ENCODE results near the gene MACIR.

MACIR gene

DNA sequence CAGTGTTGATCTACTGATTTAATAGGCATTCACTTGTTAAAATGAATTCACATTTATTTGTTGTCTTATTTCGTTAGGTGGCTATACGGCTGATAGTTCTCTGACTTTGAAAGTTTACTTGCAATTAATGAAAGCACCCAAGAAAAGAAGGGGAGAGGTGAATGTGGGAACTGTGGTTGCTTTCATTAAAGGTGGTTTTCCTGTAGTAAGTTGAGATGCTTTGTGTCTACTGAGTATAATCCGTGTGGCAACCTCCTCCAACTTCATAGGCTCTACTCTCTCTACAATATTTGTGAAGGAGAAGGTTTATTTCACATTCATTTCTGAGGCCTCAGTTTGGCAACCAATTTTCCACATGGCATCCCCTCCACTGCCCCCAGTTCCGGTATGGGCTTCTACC is 12.8 kb upstream of the MACIR start:
- DNase-seq = no peak

DNA sequence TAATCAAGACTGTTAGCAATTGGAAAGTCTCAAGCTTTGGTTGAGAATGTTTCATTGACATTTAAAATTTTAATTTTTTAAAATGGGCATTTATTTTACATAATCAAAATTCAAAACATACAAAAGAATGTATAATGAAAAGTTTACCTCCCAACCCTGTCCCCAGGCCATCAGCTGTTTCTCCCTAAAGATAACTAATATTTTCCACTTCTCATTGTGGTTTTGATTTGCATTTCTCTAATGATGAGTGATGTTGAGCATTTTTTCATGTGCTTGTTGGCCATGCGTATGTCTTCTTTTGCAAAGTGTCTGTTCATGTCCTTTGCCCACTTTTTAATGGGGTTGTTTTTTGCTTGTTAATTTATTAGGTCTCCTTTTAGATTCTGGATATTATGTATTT is 11.4 kb upstream of the MACIR start:
- no peak for DNase-seq

DNA sequence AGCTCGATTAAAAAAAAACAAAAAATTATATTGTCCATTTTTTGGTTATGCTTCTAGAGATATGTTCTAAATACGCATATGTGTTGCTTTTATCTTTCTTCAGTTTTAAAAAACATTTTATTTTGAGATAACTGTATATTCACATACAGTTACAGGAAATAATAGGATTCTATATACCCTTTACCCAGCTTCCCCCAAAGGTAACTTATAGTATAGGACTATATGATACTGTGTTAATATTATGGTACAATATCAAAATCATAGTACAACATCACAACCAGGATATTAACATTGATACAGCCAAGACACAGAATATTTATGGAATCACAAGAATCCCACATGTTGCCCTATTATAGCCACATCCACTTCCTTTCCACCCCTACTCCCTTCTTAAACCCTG is 9.5 kb upstream of the MACIR start:
- no peak for DNase-seq

DNA sequence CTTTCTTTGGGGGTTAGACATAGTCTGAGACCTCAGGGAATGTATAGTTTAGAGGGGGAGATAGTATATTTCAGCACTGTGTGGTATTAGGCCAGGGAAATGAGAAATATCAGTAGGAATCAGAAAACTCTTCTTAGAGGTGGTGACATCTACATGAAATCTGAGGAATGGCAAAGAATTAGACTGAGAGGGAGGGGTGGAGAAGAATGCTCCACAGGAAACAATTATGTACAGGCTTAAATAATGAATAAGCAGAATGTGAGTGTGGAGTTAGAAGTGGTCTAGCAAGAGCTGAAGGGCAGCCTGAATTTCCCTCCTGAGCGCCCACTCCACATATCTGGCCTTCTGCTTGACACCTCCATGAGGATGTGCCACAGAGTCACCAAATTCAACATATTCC is 3.6 kb upstream of the MACIR start:
- peak; percentile 22 for DNase-seq

DNA sequence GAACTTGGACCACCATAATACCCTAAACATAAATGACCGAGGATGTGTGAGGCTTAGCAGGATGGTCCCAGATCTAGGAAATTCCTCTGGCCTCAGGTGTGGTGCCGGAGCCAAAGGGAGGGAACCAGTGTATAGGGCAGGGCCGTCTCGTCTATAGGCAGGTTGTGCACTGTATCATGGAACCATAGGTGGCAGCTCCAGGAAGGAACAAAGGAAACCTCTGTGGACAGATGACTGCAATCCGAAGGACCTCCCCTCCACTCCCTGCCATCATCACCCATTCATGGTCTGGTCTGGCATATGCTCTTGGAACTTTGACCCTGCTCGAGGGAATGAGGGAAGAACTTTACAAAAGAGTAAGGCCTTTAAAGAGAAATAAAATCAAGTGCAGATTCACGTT is 2.9 kb upstream of the MACIR start:
- DNase-seq = no peak

DNA sequence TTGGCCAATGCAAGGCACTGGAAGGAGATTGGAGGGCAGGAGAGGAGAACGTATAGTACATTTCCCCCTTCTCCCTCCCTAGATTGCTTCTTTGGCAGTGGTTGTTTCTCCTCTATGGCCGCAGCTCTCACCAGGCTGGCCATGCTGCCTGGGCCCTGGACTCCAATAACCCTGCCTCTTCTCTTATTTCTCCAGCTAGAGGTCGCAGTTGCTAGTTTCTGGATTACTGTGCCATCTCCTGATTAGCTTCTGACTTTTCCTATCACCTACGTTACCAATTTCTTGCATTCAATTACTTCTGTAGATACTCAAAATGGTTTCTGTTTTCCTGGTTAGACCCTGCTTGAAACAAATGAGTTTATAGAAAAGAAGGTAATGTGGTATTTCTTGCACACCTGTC is 2.4 kb upstream of the MACIR start:
- no peak for DNase-seq

DNA sequence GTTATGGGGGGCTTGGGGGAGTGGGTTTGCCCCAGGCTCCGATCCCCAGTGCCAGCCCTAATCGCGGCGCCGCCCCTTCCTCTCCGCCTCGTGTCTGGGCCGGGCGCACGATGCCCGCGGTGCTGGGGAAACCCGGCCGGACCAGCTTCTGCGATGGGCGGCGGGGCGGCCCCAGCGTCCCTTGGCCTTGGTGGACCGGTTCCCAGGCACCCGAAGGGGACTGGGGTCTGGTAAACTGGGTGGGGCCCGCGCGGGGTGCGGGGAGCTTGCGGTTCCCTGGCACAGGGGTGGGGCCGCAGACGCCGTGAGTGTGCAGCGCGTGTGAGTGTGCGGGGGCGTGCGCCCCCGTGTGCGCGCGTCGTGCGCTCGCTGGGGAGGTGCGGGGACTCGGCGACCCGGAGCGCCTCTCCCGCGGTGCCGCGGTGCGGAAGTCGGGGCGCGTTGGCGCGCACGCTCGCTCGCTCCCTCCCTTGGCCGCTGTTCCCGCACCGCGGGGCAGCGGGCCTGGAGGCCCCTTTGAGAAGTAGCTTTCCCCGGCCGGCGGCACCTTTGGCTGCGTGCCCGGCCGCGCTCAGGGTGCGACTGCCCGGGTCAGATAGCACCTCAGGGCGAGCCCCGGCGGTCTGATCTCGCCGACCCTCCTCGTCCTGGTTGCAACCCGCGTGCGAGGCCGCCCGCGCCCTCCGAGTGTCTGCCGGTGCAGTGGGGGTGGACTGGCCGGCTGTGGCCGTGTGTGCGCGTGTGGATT is 568 bp downstream of the MACIR start:
- DNase-seq = peak; percentile 32

DNA sequence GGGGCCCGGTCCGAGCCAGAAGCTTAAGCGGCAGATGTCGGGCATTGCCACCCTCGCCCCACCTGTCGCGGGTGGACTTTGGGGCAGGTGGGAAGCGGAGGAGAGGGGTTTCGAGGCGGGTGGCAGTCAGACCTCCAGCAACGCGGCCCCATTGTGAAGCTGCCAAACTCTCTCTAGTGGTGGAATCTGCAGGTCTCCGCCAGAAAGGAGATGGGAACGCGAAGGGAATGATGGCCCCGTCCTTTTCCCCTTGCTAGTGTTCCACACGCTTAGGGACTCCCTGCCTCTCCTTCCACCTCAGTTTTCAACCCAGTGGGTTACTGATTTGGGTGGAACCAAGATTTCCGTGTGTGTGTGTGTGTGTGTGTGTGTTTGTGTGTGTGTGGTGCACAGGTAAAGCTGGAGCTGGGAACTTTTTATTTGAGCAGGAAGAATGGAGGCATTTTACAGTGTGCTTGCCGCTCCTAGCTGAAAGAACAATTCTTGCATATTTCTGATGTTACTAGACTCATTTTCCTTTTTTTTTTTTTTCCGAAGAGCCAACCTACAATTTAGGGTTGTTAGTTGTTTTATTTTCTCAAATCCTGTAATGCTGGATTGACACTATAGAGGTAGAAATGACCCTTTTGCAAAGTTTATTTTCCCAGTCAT is 1.3 kb downstream of the MACIR start:
- peak; percentile 29 for DNase-seq

DNA sequence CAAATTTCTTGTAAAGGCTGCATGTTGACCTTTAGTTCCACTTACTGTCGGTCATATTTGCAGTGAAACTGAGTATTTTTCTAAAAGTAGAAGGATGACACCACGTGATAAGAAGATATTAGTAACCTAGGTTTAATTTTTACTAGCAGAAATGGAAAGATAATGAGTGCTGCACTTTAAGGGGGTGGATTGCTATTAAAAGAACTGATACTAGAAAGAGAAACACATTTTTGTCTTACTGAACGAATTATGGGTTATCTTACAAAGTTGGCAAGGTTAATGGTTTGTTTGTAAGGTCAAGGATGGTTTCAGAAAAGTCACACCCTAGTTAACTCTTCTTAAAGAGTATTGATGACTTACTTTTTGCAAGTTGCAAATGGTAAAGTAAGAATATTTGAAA is 2.4 kb downstream of the MACIR start:
- DNase-seq = no peak

DNA sequence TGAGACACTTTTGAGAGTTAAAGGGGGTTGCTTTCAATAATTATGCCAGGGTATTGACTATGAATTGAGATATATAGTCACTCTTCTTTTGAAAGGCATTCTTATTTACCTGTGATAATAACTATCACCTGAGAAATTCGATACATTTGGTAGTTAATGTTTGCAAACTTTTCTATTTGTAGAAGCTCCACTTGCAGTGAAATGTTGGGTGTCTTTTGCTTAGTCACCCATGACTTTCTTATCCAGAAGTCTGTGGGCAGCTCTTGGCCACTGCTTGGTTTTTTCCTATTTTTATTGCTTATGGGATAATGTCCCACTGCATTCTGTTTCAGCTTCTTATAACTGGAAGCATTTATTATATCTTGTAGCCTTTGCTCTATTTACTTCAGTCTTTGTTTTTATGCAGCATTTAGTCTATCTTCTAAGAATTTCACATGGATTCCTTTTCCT is 3.9 kb downstream of the MACIR start:
- DNase-seq = peak; percentile 12

DNA sequence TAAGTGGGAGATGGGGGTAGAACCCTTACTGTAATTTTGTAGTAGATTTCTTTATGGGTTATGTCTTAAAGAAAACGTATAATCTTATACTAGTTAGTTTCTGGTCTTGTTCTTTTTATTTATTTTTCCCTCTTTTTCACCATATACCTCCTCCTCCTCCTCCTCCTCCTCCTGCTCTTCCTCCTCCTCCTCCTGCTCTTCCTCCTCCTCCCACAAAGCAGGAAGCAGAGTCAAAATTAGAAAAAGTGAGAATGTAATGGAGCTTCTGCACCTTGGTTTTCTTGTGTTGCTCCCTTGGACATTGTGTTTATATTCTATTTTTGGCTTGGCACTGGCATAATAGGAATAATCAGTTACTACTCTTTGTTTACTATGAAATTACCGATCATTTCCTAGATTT is 4.5 kb downstream of the MACIR start:
- DNase-seq = no peak

DNA sequence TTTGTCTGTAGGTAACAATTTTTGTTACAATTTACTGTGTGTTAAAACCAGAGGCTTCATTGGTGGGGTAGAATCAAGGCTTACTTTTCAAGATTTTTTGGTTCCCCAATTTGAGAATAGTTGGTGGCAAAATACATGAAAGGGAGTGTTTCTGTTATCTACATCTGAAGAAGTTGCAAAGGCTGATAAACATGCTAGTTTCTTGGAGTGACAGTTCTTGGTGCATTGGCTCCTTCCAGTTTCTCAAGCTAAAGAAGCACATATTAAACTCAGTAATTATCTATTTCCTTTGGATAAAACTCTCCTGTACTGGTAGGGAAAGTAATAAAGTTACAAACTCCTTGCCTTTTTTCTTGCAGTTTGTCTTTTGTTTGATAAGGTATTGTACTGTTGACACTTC is 5.9 kb downstream of the MACIR start:
- no peak for DNase-seq

DNA sequence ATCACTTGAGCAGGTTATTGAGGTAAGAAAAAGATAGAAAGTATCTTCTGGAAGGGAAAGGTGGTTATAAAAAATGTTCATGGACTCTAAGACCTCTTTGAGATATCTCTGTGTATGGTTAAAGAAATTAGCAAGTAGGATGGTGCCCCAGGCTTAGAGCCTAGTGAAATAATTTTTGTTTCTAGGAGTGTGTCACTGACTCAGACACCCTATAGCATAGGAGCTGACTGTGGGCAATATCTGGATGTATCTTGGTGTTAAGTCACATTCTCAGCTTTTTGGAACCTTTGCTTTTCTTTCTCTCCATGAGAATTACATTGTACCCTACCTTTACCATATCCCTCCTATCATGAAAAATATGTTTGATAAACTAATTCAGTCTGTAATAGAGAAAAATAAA is 12.0 kb downstream of the MACIR start:
- DNase-seq = no peak

DNA sequence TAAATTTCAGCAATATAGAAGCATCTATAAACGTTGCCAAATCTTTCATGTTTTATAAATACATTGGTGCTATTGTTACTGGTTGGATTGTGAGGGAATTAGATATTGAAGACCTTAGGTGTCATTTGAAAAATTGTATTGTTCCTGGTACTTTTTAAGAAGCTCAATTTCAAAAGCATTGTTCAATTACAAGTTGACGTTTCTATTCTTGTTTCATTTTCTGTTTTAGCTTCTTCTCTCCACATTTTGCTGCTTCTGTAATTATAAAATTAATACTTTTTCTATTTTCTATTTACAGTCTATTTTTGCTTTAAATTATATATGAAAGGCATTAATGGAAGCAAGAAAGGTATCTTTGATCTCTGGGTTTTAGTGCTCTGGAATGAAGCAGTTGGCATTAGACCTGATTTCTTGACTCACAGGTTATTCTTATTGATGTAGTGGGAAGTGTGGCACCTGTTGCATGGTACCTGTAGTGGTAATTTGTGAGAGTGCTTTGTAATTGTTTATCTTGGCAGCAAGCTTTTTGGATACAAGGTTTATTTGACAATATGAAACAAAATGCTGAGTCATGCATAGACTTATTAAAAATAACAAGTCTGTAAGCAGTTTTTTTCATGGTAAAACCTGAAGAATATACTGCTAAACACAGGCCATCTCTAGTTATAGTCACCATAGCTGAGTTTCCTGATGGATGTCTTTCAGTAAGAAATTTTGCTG is 13.2 kb downstream of the MACIR start:
- no peak for DNase-seq

DNA sequence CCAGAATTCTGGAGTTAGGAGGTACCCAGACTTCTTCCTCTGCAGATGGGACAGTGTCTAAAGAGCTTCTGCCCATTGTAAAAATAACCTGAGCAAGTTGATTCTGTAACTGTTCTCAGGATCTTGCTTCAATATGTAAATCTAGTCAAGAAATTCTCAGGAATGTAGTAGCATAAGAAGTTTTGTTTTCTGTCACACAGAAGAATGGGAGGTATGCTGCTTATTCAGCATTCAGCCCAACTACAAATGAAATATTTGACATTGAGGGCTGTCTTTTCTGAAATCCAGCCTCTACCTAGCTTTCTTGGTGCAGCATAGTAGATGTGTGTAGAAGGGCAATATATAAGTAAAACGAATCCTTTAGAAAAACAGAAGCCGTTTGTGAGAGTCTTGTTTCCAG is 13.8 kb downstream of the MACIR start:
- peak; percentile 10 for DNase-seq

DNA sequence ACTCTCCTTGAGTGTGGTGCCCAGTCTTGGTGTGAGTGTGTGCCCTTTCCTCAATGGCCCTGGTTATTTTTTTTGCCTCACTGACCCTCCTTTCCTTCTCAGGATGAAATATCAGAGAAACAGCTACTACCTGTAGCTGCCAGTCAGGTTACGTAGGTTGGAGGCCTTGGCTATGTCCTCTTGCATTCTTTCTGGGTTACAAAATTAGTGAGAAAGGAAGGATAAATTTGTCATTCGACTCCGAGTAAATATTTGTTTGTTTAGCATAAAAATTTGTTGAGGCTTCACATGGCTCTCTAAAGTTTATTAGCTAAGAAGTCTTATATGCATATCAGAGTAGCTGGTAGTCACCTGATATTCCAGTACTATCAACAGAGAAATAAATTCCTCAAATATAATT is 15.4 kb downstream of the MACIR start:
- no peak for DNase-seq

DNA sequence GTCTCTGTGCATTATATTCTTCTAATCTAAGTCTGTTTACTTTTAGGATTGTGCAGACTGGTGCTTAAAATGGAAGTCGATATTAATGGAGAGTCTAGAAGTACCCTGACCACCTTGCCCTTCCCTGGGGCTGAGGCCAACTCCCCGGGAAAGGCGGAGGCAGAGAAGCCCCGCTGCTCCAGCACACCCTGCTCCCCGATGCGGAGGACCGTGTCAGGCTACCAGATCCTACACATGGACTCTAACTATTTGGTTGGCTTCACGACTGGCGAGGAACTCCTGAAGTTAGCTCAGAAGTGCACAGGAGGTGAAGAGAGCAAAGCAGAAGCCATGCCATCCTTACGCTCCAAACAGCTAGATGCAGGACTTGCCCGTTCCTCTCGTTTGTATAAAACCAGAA is 17.3 kb downstream of the MACIR start:
- no peak for DNase-seq

DNA sequence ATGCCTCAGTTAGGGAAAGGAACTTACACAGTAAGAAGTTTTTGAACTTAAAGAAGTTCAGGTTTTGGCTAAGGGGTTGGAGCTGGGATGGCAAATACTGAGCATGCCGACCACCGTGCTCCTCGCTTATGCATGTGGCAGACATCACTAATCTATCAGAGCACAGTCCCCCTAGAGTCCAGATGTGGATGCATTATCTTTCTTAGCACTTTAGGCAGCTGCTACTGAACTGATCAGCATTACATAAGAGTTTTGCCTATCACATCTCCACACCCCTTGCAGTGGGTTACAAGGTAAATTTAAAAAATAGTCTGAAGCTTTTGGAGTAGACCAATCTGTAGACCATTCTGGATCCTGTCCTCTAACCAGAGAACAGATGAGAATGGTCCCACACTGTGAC is 22.4 kb downstream of the MACIR start:
- DNase-seq = no peak

DNA sequence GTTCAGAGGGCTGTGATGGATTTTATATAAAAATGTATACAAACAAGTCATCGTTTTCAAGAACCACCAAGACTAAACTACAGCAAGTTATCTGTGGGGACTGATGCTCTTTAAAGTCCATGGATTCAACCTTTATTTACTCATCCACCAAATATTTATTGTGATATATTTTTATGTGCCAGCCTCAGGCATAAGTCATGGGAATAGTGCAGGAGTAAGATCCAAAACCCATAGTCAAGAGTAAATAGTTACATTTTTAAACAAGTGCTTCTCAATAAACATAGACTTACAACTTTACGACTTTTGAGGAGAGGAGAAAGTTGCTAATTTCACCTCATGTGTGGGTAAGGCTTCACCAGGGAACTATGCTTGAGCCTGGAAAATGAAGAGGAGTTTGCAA is 24.6 kb downstream of the MACIR start:
- no peak for DNase-seq

DNA sequence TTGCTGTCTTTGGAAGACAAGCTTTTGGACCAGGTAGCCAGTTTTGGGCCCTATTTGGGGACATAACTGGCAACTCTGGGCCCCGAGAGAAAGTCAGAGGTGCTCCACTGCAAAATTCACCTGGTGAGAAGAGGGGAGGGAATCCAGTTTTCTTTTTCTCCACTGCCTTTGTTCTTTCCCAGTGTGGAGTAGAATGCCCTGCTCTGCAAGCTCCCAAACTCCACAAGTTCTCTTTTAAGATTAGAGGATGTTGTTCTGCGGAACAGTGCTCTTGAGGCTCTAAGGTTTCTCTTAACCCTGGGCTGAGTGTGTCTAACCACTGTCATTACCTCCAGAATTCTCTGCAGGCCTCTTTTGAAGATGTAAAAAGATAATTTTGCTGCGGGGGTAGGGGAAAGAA is 25.3 kb downstream of the MACIR start:
- DNase-seq = no peak

DNA sequence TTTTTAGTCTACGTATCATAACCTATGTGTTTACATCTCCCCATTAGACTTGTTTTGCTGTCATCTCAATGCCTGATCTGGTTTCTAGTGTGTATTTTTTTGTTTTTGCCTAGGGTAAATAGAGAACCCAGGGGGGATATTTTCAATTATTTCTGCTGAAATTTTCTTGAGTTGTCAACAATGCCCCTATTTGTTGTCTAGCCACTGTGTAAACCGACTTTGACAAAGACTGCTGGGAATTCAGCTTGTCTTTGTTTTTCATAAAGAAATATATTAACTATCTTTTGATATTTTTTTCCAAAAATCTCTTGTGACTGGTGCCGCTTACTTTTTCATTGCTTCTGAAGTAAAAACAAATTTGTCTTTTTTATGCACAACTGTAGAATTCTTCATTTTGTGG is 28.1 kb downstream of the MACIR start:
- DNase-seq = no peak

DNA sequence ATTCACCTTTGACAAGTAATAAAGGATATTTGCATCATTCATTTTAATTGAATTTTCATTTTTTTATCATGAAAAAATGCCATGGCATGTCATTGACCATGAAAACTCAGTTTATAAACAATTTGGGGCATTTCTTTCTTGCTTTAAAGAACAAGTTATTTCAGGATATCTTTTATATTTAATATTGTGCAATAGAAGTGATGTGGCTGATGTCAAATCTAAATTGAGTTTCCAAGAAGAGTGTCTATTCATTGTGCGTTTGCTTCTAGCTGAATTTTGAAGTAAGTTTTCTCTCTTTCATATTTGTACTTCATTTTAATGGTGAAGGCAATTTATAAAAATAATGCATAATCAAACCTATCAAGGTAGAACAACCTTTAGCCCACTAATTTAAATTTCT is 30.5 kb downstream of the MACIR start:
- no peak for DNase-seq

DNA sequence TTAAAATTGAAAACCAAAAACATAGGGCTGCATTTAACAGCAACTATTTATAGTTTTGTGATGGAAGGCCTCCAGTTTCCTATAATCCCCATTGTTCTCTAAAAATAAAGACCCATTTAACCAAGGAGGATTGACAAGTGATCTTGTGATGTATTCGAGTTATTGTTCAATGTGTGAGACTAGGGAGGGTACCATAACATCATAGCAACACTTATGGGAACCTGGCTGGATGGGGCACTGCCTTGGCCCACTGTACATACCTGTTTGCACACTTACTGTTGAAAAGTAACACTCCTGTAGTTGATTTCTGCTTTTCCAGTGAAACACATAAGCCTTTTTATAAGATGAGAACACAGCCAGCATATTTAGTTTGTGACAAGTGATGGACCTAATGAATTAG is 32.3 kb downstream of the MACIR start:
- no peak for DNase-seq

DNA sequence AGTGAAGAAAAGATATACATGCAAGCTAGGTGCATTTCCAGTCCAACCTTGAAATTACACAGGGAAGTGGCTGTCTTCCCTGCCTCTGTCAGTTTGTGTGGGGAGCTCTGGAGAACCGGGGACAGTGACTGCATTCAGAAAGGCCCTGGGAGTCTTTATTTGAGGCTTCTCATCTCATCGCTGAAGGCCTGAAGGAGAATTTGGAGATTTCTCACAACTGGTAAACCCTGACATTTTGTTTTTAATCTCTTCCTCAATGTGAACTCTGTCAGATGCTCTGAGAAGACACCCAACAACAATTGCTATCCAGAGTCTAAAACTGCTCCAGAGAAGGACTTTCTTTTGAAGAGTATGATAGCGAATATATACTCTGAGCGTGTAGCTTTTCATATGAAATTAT is 33.0 kb downstream of the MACIR start:
- no peak for DNase-seq
